K562 (cell line): Measurements from ENCODE around the gene NEDD8.

Source experiments
- ARID3B ChIP-seq: fragments of 250-450 bp; sonication (Bioruptor Pico); IDR thresholded peaks from 2 replicates; pipeline ENCODE4 v1.4.0; 2020; ENCODE audit warnings: borderline replicate concordance
- CEBPB ChIP-seq: fragments of 450-650 bp; IDR thresholded peaks from 2 replicates; pipeline ENCODE4 v1.6.1; 2016; ENCODE audit warnings: missing genetic modification characterization, missing compliant biosample characterization
- FOS ChIP-seq: IDR thresholded peaks from 3 replicates; pipeline ENCODE4 v1.6.1; 2011; ENCODE audit not compliant: insufficient read length; ENCODE audit errors: extremely low read depth
- GTF2F1 ChIP-seq: IDR thresholded peaks from 2 replicates; pipeline ENCODE4 v1.6.1; 2011; ENCODE audit warnings: low read depth, low read length, improper control_type of control experiment
- HDAC6 ChIP-seq: IDR thresholded peaks from 2 replicates; pipeline ENCODE4 v1.6.1; 2012; ENCODE audit warnings: low read depth, mild to moderate bottlenecking, control low read depth, inconsistent platforms, low read length, moderate library complexity
- YY1 ChIP-seq, 3 experiments: IDR thresholded peaks; 2 replicates each; pipeline ENCODE4 v1.6.1; 2011; ENCODE audit warnings: low read length in 2 of 3, mild to moderate bottlenecking in 2 of 3, moderate library complexity in 2 of 3, borderline replicate concordance in 1 of 3, control low read depth in 1 of 3, low read depth in 1 of 3; ENCODE audit not compliant: insufficient read depth in 3 of 3, insufficient replicate concordance in 2 of 3, control insufficient read depth in 1 of 3, insufficient read length in 1 of 3; ENCODE audit errors: extremely low read depth in 1 of 3
- TF ChIP-seq, protein P1 (sequence below): sonication (generic); formaldehyde crosslinking; IDR thresholded peaks from 2 replicates; pipeline ENCODE4 v1.8.1; 2023; ENCODE audit warnings: mild to moderate bottlenecking, missing genetic modification reagents
- TF ChIP-seq, protein P2 (sequence below): sonication (generic); formaldehyde crosslinking; IDR thresholded peaks from 2 replicates; pipeline ENCODE4 v1.8.1; 2022; ENCODE audit warnings: missing genetic modification reagents
- TF ChIP-seq, protein P3 (sequence below), 3 experiments: IDR thresholded peaks in 2 of 3; conservative IDR thresholded peaks in 1 of 3; 2 replicates each; pipeline ENCODE4 v1.5.1; 2011 to 2012; ENCODE audit warnings: low read length in 3 of 3, mild to moderate bottlenecking in 3 of 3, control low read depth in 2 of 3, improper control_type of control experiment in 1 of 3, inconsistent platforms in 1 of 3, low read depth in 1 of 3, mixed read lengths in 1 of 3, moderate library complexity in 1 of 3; ENCODE audit not compliant: insufficient read depth in 2 of 3

GRCh38 chr14:24277606-24278321 lies 45.6 kb upstream of the NEDD8 start:
- TF ChIP-seq, protein P1, sequence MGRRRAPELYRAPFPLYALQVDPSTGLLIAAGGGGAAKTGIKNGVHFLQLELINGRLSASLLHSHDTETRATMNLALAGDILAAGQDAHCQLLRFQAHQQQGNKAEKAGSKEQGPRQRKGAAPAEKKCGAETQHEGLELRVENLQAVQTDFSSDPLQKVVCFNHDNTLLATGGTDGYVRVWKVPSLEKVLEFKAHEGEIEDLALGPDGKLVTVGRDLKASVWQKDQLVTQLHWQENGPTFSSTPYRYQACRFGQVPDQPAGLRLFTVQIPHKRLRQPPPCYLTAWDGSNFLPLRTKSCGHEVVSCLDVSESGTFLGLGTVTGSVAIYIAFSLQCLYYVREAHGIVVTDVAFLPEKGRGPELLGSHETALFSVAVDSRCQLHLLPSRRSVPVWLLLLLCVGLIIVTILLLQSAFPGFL (CRISPR knock-in tag) = no peak
- TF ChIP-seq FOS = no peak
- TF ChIP-seq, protein P2, sequence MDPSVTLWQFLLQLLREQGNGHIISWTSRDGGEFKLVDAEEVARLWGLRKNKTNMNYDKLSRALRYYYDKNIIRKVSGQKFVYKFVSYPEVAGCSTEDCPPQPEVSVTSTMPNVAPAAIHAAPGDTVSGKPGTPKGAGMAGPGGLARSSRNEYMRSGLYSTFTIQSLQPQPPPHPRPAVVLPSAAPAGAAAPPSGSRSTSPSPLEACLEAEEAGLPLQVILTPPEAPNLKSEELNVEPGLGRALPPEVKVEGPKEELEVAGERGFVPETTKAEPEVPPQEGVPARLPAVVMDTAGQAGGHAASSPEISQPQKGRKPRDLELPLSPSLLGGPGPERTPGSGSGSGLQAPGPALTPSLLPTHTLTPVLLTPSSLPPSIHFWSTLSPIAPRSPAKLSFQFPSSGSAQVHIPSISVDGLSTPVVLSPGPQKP (CRISPR knock-in tag) = no peak
- TF ChIP-seq, protein P3, sequence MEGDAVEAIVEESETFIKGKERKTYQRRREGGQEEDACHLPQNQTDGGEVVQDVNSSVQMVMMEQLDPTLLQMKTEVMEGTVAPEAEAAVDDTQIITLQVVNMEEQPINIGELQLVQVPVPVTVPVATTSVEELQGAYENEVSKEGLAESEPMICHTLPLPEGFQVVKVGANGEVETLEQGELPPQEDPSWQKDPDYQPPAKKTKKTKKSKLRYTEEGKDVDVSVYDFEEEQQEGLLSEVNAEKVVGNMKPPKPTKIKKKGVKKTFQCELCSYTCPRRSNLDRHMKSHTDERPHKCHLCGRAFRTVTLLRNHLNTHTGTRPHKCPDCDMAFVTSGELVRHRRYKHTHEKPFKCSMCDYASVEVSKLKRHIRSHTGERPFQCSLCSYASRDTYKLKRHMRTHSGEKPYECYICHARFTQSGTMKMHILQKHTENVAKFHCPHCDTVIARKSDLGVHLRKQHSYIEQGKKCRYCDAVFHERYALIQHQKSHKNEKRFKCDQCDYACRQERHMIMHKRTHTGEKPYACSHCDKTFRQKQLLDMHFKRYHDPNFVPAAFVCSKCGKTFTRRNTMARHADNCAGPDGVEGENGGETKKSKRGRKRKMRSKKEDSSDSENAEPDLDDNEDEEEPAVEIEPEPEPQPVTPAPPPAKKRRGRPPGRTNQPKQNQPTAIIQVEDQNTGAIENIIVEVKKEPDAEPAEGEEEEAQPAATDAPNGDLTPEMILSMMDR (IDR thresholded peaks at IDR 0.05 in 2 of 3, conservative IDR thresholded peaks at IDR 0.05 in 1 of 3; ENCODE audit: insufficient read depth in 2 of 3, low read depth in 1 of 3, low read length in 3 of 3) = no peak
- no peak for TF ChIP-seq GTF2F1
- no peak for TF ChIP-seq CEBPB
- no peak for TF ChIP-seq YY1 (IDR thresholded peaks at IDR 0.05; ENCODE audit: borderline replicate concordance in 1 of 3, control insufficient read depth in 1 of 3, extremely low read depth in 1 of 3, insufficient read depth in 3 of 3, insufficient read length in 1 of 3, insufficient replicate concordance in 2 of 3, low read depth in 1 of 3, low read length in 2 of 3)
- no peak for TF ChIP-seq HDAC6
- no peak for TF ChIP-seq ARID3B (CRISPR knock-in tag)
